KMS-11 (cell line): ENCODE data around the gene PACSIN3.

Experiments used
- H2AFZ ChIP-seq: fragments of 200-600 bp; sonication (generic); 2 replicates; pipeline ENCODE4 v1.6.1; 2016; ENCODE audit warnings: antibody characterized with exemption, mixed run types, low read depth
- H3K27ac ChIP-seq: fragments of 200-600 bp; sonication (generic); 2 replicates; pipeline ENCODE4 v1.6.1; 2016; ENCODE audit warnings: mild to moderate bottlenecking, mixed run types
- H3K27me3 ChIP-seq: fragments of 200-600 bp; sonication (generic); 2 replicates; pipeline ENCODE4 v1.6.1; 2017; ENCODE audit warnings: mild to moderate bottlenecking, low read depth, mixed run types, moderate library complexity; ENCODE audit not compliant: insufficient read depth
- H3K36me3 ChIP-seq: fragments of 200-600 bp; sonication (generic); 2 replicates; pipeline ENCODE4 v1.6.1; 2017; ENCODE audit warnings: mild to moderate bottlenecking, mixed run types; ENCODE audit not compliant: insufficient read depth
- H3K4me1 ChIP-seq: fragments of 200-600 bp; sonication (generic); 2 replicates; pipeline ENCODE4 v1.6.1; 2016; ENCODE audit warnings: mild to moderate bottlenecking, low read depth, mixed run types; ENCODE audit not compliant: poor library complexity, severe bottlenecking
- H3K4me2 ChIP-seq: fragments of 200-600 bp; sonication (generic); 2 replicates; pipeline ENCODE4 v1.7.0; 2016; ENCODE audit warnings: mild to moderate bottlenecking, mixed run types
- H3K4me3 ChIP-seq: fragments of 200-600 bp; sonication (generic); IDR thresholded peaks from 2 replicates; pipeline ENCODE4 v1.6.1; 2017; ENCODE audit warnings: low read depth, low read length, mixed read lengths; ENCODE audit not compliant: insufficient read depth
- H3K79me2 ChIP-seq: fragments of 200-600 bp; sonication (generic); 2 replicates; pipeline ENCODE4 v1.6.1; 2016; ENCODE audit warnings: low read depth, mixed run types; ENCODE audit not compliant: insufficient read depth
- H3K9ac ChIP-seq: fragments of 200-600 bp; sonication (generic); 2 replicates; pipeline ENCODE4 v1.6.1; 2016; ENCODE audit warnings: mild to moderate bottlenecking, mixed run types
- H4K20me1 ChIP-seq: fragments of 200-600 bp; sonication (generic); 2 replicates; pipeline ENCODE4 v1.6.1; 2016; ENCODE audit warnings: mild to moderate bottlenecking, mixed run types; ENCODE audit not compliant: insufficient read depth
- TF ChIP-seq, protein P1 (sequence below): fragments of 200-600 bp; sonication (generic); conservative IDR thresholded peaks from 2 replicates; pipeline ENCODE4 v1.6.1; 2017; ENCODE audit warnings: low read depth, mild to moderate bottlenecking, antibody characterized with exemption, low read length, moderate library complexity, mixed read lengths

Gene PACSIN3

DNA sequence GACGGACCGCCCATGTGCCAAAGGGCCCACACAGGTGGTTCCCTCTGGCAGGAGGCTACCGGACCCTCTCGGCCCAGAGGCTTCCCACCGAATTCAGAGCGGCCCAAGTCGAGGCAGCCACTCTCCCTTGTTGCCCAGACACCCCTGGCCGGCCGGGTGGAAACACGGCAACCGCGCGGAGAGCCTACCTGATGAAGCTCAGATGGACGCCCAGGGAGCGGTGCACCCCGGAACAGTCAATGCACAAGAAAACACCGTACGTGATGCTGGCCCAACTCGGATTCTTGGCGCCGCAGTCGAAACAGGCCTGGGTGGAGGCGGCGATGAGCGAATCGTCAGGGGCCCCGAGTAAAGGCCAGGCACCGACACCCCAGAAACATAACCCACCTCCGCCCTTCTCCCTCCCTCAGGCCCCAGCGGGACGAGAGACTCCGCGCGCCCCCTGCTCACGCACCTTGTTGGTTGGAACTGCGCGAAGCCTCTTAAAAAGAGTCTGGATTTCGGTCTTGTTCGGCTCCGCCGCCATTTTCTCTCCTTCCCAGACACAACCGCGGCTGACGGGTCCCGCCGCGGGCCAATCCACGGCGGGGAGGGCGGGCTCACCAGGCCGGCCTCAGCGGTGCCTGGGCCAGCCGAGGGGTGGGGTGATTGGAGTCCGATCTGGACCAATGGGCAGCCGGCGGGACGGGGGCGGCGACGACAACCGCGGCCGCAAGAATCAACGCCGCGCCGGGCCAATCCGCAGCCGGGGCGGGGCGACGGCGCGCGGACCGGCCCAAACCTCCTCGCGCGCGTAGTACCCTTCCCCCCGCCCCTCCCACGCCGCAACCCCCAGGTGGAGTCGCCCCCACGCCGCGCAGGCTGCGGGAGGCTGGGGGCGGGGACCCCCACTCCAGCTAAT lies 9.7 kb downstream of the PACSIN3 start, which contains the start of gene ARFGAP2:
ARFGAP2 (minus strand) TSS at position 552 of the 901 bp plus-strand sequence; CDS start at position 526, 26 bp downstream.
- H3K79me2 ChIP-seq: peaks cover 47% of the 10 kb centered on the region

DNA sequence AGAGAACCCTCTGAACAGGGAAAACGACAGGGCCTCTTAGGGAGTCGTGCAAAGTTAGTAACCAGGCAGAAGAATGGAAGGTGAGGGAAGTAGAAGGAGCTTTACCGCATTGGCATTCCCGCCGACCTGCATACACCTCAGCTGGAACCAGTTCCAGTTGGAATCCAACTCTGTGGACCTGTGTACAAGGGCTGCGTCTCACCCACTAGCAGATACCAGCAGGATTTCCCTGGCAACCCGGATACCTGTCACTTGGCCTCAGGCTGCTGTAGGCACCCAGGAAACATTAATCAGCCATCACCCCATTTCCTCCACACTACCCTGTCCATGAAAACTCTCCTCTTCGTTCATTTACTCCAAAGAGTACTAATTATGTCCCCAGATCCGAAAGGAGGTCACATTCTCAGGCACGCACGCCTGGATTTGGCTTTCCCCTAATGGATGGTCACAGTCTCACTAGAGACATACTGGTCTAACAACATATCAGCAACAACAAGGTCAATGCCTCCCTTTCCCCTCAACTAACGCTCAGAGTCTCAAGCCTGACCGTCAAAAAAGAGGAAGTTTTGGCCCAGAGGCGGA lies 10.4 kb downstream of the PACSIN3 start:
- TF ChIP-seq, protein P1, sequence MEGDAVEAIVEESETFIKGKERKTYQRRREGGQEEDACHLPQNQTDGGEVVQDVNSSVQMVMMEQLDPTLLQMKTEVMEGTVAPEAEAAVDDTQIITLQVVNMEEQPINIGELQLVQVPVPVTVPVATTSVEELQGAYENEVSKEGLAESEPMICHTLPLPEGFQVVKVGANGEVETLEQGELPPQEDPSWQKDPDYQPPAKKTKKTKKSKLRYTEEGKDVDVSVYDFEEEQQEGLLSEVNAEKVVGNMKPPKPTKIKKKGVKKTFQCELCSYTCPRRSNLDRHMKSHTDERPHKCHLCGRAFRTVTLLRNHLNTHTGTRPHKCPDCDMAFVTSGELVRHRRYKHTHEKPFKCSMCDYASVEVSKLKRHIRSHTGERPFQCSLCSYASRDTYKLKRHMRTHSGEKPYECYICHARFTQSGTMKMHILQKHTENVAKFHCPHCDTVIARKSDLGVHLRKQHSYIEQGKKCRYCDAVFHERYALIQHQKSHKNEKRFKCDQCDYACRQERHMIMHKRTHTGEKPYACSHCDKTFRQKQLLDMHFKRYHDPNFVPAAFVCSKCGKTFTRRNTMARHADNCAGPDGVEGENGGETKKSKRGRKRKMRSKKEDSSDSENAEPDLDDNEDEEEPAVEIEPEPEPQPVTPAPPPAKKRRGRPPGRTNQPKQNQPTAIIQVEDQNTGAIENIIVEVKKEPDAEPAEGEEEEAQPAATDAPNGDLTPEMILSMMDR: no peak
- Histone ChIP-seq H3K27me3 (no peaks in the 10 kb centered on the region), H2AFZ (0 out of 2 replicates have a peak overlapping the region, but pooled peaks have one; percentile 39), H3K4me1 (peaks cover 22% of the 10 kb centered on the region), H3K36me3 (peaks cover 4% of the 10 kb centered on the region; the same call in 1 of the 2 replicates), H3K79me2 (peaks cover 52% of the 10 kb centered on the region), H3K9ac (peak overlapping the region; percentile 92), H3K4me3 (no peak overlapping the region), H4K20me1 (no peaks in the 10 kb centered on the region), H3K4me2 (peak overlapping the region; percentile 74), H3K27ac (peak overlapping the region; percentile 81)

More for the DNA sequence above, 9.7 kb downstream of the PACSIN3 start, which contains the start of gene ARFGAP2:
- H3K4me2 ChIP-seq: peak within 1 kb of the TSS; percentile 74
- TF ChIP-seq, protein P1: no peak
- H3K27ac ChIP-seq: peak within 1 kb of the TSS; percentile 81
- H3K27me3 ChIP-seq: no peaks in the 10 kb centered on the region
- H3K9ac ChIP-seq: peak within 1 kb of the TSS; percentile 92
- peaks cover 22% of the 10 kb centered on the region for H3K4me1 ChIP-seq
- H2AFZ ChIP-seq: peak within 1 kb of the TSS; percentile 89
- H4K20me1 ChIP-seq: no peaks in the 10 kb centered on the region
- peak within 1 kb of the TSS; percentile 25 for H3K4me3 ChIP-seq
- H3K36me3 ChIP-seq: peaks cover 4% of the 10 kb centered on the region; the same call in 1 of the 2 replicates

DNA sequence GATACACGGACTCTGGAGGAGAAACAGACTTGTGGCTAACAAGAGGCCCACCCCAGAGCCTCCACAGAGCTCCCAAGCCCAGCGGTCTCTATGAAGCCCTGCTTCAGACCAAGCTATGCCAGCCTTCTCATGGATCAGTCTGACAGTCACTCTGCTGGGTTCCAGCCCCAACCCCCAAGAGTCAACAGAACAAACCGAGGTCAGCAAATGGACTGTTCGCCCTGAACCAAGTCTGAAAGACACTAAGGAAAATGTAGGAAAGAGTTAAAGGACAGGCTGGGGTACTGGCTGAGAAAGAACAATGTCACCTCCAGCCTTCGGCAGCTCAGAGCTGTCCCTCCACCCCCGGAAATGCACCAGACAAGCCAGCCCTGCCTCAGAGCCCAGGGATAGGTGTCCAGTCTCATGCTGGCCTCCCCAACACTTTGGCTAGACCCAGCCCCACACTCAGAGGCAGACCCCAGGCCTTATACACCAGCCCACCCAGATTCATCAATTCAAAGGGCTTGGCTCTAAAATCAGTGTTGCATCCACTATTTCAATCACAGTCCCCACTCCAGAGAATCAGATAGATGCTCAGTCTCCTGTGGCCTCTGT lies 13.4 kb downstream of the PACSIN3 start:
- H3K79me2 ChIP-seq: peaks cover 67% of the 10 kb centered on the region
- H3K27ac ChIP-seq: no peak overlapping the region
- no peaks in the 10 kb centered on the region for H4K20me1 ChIP-seq
- H3K27me3 ChIP-seq: no peaks in the 10 kb centered on the region
- no peak overlapping the region for H3K9ac ChIP-seq
- peaks cover 4% of the 10 kb centered on the region; the same call in 1 of the 2 replicates for H3K36me3 ChIP-seq
- H3K4me3 ChIP-seq: no peak overlapping the region
- TF ChIP-seq, protein P1: no peak
- no peak overlapping the region for H2AFZ ChIP-seq
- H3K4me1 ChIP-seq: peaks cover 18% of the 10 kb centered on the region
- no peak overlapping the region for H3K4me2 ChIP-seq

DNA sequence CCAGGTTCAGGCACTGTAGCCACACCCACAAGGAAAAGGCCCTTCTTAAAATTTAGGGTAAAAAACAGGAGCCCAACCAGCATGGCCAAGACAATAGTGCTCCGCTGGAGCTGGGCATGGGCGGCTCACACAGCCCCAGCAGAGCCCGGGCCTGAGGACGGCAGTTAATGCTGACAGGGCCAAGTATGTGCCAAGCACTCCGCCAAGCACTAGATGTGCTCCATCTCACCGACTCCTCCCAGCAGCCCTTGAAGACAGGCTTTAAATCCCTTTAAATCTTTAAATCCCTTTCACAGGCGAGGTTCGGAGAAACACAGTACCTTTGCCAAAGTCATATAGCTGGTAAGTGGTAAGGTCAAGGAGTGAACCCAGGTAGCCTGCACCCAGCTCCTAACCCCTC lies 14.4 kb downstream of the PACSIN3 start:
- Histone ChIP-seq H3K79me2 (peaks cover 67% of the 10 kb centered on the region), H3K27me3 (no peaks in the 10 kb centered on the region), H3K36me3 (peaks cover 4% of the 10 kb centered on the region; the same call in 1 of the 2 replicates), H3K4me3 (no peak overlapping the region), H3K4me1 (peaks cover 14% of the 10 kb centered on the region), H3K27ac (no peak overlapping the region), H3K9ac (no peak overlapping the region), H4K20me1 (no peaks in the 10 kb centered on the region), H3K4me2 (no peak overlapping the region), H2AFZ (no peak overlapping the region)
- TF ChIP-seq, protein P1: no peak
